K562 (cell line): ENCODE data around the gene CNPY2. TPM values are rescaled to one million over a fixed set of nuclear protein-coding genes. Genes with fewer than 3 reads are reported as not detected.

Source experiments
- E2F3 ChIP-seq: fragments of 250-450 bp; sonication (Bioruptor Pico); IDR thresholded peaks from 2 replicates; pipeline ENCODE4 v1.4.0; 2020; ENCODE audit warnings: mild to moderate bottlenecking
- ESRRA ChIP-seq: fragments of 450-650 bp; IDR thresholded peaks from 2 replicates; pipeline ENCODE4 v1.6.1; 2014; ENCODE audit warnings: low read depth, mild to moderate bottlenecking, moderate library complexity, borderline replicate concordance
- HDGF ChIP-seq: fragments of 450-650 bp; IDR thresholded peaks from 2 replicates; pipeline ENCODE4 v1.6.1; 2016
- HNRNPK ChIP-seq: fragments of 200-400 bp; formaldehyde crosslinking; IDR thresholded peaks from one replicate; pipeline ENCODE4 v1.6.1; 2018; ENCODE audit warnings: mild to moderate bottlenecking, low read depth, low read length; ENCODE audit not compliant: poor library complexity, severe bottlenecking
- HNRNPLL ChIP-seq: fragments of 200-400 bp; formaldehyde crosslinking; IDR thresholded peaks from 2 replicates; pipeline ENCODE4 v1.6.1; 2017; ENCODE audit warnings: low read length, low read depth, mild to moderate bottlenecking; ENCODE audit not compliant: poor library complexity, severe bottlenecking
- IFI16 ChIP-seq: fragments of 250-450 bp; sonication (Bioruptor Pico); IDR thresholded peaks from 2 replicates; pipeline ENCODE4 v2.1.2; 2022; ENCODE audit warnings: mild to moderate bottlenecking, inconsistent platforms
- NELFE ChIP-seq: IDR thresholded peaks from 2 replicates; pipeline ENCODE4 v1.6.1; 2011; ENCODE audit warnings: mild to moderate bottlenecking; ENCODE audit not compliant: insufficient read depth, insufficient read length
- NEUROD1 ChIP-seq: fragments of 150-350 bp; IDR thresholded peaks from 2 replicates; pipeline ENCODE4 v1.6.1; 2014; ENCODE audit warnings: borderline replicate concordance, low read length, low read depth; ENCODE audit not compliant: partially characterized antibody
- NFE2 ChIP-seq: IDR thresholded peaks from 2 replicates; pipeline ENCODE4 v1.6.1; 2014; ENCODE audit warnings: antibody characterized with exemption, low read depth
- NFYB ChIP-seq: IDR thresholded peaks from 2 replicates; pipeline ENCODE4 v1.6.1; 2011; ENCODE audit warnings: mild to moderate bottlenecking, moderate library complexity; ENCODE audit not compliant: insufficient read length; ENCODE audit errors: extremely low read depth
- RBM25 ChIP-seq: fragments of 200-400 bp; formaldehyde crosslinking; IDR thresholded peaks from 2 replicates; pipeline ENCODE4 v1.6.1; 2018; ENCODE audit warnings: low read length, low read depth, moderate library complexity; ENCODE audit not compliant: severe bottlenecking
- SRSF7 ChIP-seq: fragments of 200-400 bp; formaldehyde crosslinking; optimal IDR thresholded peaks from 2 replicates; pipeline ENCODE3; 2017; ENCODE audit warnings: mild to moderate bottlenecking, low read depth, low read length
- TFAM ChIP-seq: fragments of 250-450 bp; sonication (Bioruptor Pico); conservative IDR thresholded peaks from 2 replicates; pipeline ENCODE4 v1.5.0; 2021; ENCODE audit warnings: mild to moderate bottlenecking, moderate library complexity
- polyA plus RNA-seq, 8 experiments: library from polyadenylated mRNA; depleted of rRNA in 4 of 8; stranded (reverse) in 5 of 8; unstranded in 3 of 8; fragments of >200 nt; fragmentation: Nextera tagmentation in 2 of 8; fragmentation: Illumina TruSeq in 1 of 8; extraction: Ambion mirVana in 2 of 8; extraction: Trizol in 1 of 8; gene quantifications; 2 replicates each; pipeline versions ENCODE4 v1.2.1 to v1.2.3, GENCODE V29; 2011 to 2014; ENCODE audit warnings: inconsistent platforms in 1 of 8, missing spikeins in 1 of 8
- total RNA-seq, 7 experiments: library from RNA; depleted of rRNA in 6 of 7; stranded (reverse); fragments of >200 nt in 6 of 7; fragmentation: Illumina TruSeq in 2 of 7; extraction: Trizol in 2 of 7; gene quantifications; 2 replicates each; pipeline versions ENCODE4 v1.2.1 to v1.2.3, GENCODE V29; 2011 to 2021; ENCODE audit warnings: low replicate concordance in 1 of 7
- TF ChIP-seq, protein P1 (sequence below): fragments of 450-650 bp; IDR thresholded peaks from 2 replicates; pipeline ENCODE4 v1.6.1; 2018; ENCODE audit not compliant: partially characterized antibody
- TF ChIP-seq, protein P2 (sequence below), 2 experiments: IDR thresholded peaks; 2 replicates each; pipeline ENCODE4 v1.6.1; 2012; ENCODE audit warnings: improper control_type of control experiment in 2 of 2, low read depth in 2 of 2, low read length in 2 of 2, borderline replicate concordance in 1 of 2
- TF ChIP-seq, protein P3 (sequence below): fragments of 450-650 bp; IDR thresholded peaks from 2 replicates; pipeline ENCODE4 v1.6.1; 2014; ENCODE audit warnings: low read depth, mild to moderate bottlenecking, moderate library complexity, borderline replicate concordance
- TF ChIP-seq, protein P4 (sequence below): fragments of 450-650 bp; conservative IDR thresholded peaks from 2 replicates; pipeline ENCODE4 v1.6.1; 2016; ENCODE audit warnings: missing genetic modification characterization, low read depth, mild to moderate bottlenecking, control low read depth, missing compliant biosample characterization

CNPY2 gene
- total and polyA plus RNA-seq, 9 of the 15 experiments (the other 6 are each of a cell fraction or from before 2014, with no cell fraction given): 33.8 to 190 (median 138) TPM

DNA sequence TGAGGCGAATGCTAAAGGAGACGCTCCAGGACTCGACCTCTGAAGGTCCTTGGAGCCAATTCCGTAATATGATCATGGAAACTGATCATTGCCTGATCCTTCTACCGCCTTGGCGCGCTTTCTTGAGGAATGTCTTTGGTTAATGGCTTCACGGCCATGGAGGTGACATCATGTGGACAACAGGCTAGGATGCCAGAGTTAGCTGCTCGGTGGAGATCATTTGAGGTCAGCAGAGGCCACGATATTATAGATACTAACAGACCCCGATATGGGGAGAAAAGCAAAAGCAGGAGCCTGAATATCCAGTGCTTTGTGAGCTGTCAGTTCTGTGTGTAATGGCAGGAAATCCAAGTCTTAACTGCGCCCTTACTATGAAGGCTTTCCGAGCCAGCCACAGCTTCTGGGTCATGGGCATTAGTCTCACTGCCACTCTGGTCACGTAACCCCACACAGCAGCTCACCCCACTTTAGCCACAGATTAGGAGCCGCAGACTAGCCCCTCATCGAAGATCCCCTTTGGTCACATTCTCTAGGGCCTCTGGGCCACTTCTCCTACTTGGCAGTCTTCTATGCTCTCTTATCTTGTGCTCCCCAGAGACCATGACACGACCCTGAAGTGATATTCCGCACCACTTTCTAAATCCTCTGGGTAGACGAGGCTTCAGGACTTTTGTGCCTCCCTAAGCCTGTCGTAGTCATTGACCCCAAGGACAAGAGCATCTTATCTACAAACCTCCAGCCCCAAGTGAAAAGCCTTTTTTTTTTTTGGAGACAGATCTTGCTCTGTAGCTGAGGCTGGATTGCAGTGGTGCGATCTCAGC lies 14.9 kb downstream of the CNPY2 start (continued):
- TF ChIP-seq, protein P1, sequence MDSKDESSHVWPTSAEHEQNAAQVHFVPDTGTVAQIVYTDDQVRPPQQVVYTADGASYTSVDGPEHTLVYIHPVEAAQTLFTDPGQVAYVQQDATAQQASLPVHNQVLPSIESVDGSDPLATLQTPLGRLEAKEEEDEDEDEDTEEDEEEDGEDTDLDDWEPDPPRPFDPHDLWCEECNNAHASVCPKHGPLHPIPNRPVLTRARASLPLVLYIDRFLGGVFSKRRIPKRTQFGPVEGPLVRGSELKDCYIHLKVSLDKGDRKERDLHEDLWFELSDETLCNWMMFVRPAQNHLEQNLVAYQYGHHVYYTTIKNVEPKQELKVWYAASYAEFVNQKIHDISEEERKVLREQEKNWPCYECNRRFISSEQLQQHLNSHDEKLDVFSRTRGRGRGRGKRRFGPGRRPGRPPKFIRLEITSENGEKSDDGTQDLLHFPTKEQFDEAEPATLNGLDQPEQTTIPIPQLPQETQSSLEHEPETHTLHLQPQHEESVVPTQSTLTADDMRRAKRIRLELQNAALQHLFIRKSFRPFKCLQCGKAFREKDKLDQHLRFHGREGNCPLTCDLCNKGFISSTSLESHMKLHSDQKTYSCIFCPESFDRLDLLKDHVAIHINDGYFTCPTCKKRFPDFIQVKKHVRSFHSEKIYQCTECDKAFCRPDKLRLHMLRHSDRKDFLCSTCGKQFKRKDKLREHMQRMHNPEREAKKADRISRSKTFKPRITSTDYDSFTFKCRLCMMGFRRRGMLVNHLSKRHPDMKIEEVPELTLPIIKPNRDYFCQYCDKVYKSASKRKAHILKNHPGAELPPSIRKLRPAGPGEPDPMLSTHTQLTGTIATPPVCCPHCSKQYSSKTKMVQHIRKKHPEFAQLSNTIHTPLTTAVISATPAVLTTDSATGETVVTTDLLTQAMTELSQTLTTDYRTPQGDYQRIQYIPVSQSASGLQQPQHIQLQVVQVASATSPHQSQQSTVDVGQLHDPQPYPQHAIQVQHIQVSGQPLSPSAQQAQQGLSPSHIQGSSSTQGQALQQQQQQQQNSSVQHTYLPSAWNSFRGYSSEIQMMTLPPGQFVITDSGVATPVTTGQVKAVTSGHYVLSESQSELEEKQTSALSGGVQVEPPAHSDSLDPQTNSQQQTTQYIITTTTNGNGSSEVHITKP: peak; percentile 73
- TF ChIP-seq NFYB (no peak), NEUROD1 (no peak), HDGF (no peak), NFE2 (no peak; the same call in 1 of the 2 replicates), E2F3 (CRISPR knock-in tag) (peak; percentile 86), RBM25 (no peak), TFAM (no peak), NELFE (no peak), IFI16 (no peak), SRSF7 (no peak), HNRNPK (no peak), ESRRA (peak; percentile 70), HNRNPLL (peak; percentile 46)
- TF ChIP-seq, protein P2, sequence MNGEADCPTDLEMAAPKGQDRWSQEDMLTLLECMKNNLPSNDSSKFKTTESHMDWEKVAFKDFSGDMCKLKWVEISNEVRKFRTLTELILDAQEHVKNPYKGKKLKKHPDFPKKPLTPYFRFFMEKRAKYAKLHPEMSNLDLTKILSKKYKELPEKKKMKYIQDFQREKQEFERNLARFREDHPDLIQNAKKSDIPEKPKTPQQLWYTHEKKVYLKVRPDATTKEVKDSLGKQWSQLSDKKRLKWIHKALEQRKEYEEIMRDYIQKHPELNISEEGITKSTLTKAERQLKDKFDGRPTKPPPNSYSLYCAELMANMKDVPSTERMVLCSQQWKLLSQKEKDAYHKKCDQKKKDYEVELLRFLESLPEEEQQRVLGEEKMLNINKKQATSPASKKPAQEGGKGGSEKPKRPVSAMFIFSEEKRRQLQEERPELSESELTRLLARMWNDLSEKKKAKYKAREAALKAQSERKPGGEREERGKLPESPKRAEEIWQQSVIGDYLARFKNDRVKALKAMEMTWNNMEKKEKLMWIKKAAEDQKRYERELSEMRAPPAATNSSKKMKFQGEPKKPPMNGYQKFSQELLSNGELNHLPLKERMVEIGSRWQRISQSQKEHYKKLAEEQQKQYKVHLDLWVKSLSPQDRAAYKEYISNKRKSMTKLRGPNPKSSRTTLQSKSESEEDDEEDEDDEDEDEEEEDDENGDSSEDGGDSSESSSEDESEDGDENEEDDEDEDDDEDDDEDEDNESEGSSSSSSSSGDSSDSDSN (IDR thresholded peaks at IDR 0.05; ENCODE audit: borderline replicate concordance in 1 of 2, low read depth in 2 of 2, low read length in 2 of 2): peak in 1 of 2 experiments; percentile 73; a peak in 2 of 4 replicates
- TF ChIP-seq, protein P3, sequence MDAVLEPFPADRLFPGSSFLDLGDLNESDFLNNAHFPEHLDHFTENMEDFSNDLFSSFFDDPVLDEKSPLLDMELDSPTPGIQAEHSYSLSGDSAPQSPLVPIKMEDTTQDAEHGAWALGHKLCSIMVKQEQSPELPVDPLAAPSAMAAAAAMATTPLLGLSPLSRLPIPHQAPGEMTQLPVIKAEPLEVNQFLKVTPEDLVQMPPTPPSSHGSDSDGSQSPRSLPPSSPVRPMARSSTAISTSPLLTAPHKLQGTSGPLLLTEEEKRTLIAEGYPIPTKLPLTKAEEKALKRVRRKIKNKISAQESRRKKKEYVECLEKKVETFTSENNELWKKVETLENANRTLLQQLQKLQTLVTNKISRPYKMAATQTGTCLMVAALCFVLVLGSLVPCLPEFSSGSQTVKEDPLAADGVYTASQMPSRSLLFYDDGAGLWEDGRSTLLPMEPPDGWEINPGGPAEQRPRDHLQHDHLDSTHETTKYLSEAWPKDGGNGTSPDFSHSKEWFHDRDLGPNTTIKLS: 0 out of 2 replicates have a peak, but pooled peaks have one; percentile 17
- TF ChIP-seq, protein P4, sequence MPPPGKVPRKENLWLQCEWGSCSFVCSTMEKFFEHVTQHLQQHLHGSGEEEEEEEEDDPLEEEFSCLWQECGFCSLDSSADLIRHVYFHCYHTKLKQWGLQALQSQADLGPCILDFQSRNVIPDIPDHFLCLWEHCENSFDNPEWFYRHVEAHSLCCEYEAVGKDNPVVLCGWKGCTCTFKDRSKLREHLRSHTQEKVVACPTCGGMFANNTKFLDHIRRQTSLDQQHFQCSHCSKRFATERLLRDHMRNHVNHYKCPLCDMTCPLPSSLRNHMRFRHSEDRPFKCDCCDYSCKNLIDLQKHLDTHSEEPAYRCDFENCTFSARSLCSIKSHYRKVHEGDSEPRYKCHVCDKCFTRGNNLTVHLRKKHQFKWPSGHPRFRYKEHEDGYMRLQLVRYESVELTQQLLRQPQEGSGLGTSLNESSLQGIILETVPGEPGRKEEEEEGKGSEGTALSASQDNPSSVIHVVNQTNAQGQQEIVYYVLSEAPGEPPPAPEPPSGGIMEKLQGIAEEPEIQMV (tag): peak; percentile 28; the same call in 1 of the 2 replicates
